ENCODE results near the gene GPR107. TPM values are rescaled to one million over a fixed set of nuclear protein-coding genes. Genes with fewer than 3 reads are reported as not detected.
A peak's percentile ranks its signal among the peaks of the same experiment; 100 is the strongest.

The GPR107 gene
- total and polyA plus RNA-seq, 2 experiments from 2014 or later, result 6.2 to 30.7 TPM

- peaks cover 3% of the 10 kb centered on the region for H3K27me3 Mint-ChIP-seq (ENCODE audit: insufficient read depth, low read depth, poor library complexity)
- ATAC-seq, result no peak; the same call in 2 of the 3 replicates
Observed at GRCh38 chr9:130054325-130054786, 650 bp downstream of the GPR107 start.

More at GRCh38 chr9:130054325-130054786, 650 bp downstream of the GPR107 start:
- TF ChIP-seq POLR2AphosphoS5 (IDR thresholded peaks at IDR 0.05; ENCODE audit: low read depth) (no peak), JUNB (IDR thresholded peaks at IDR 0.05; ENCODE audit: unreplicated experiment) (no peak), CREB1 (CRISPR knock-in tag; IDR thresholded peaks at IDR 0.05; ENCODE audit: low read depth) (no peak), ZNF462 (CRISPR knock-in tag; IDR thresholded peaks at IDR 0.05) (no peak), ZNF331 (CRISPR knock-in tag; IDR thresholded peaks at IDR 0.05; ENCODE audit: low read depth) (no peak), EZH2phosphoT487 (IDR thresholded peaks at IDR 0.05; ENCODE audit: unreplicated experiment) (no peak), CTCF (conservative IDR thresholded peaks at IDR 0.05; ENCODE audit: low read depth in 2 of 2) (no peak), NANOG (IDR thresholded peaks at IDR 0.05; ENCODE audit: borderline replicate concordance) (no peak), REST (IDR thresholded peaks at IDR 0.05; ENCODE audit: unreplicated experiment) (no peak), EZH2 (IDR thresholded peaks at IDR 0.05; ENCODE audit: low read depth, unreplicated experiment) (no peak), STAT1 (IDR thresholded peaks at IDR 0.05; ENCODE audit: unreplicated experiment) (no peak), ZNF114 (CRISPR knock-in tag; IDR thresholded peaks at IDR 0.05) (no peak), ETS1 (IDR thresholded peaks at IDR 0.05) (no peak)
- peak overlapping the region; percentile 98 for H2AFZ ChIP-seq
- peak overlapping the region; percentile 98 for H3K4me3 ChIP-seq
- 0 out of 2 replicates have a peak, but pooled peaks cover 7% of the 10 kb centered on the region for H3F3A ChIP-seq (replicated peaks; ENCODE audit: low read depth)
- 0 out of 2 replicates have a peak, but pooled peaks cover 4% of the 10 kb centered on the region for H4K20me1 ChIP-seq (replicated peaks; ENCODE audit: insufficient read depth)
- Mint-ChIP-seq H3K4me3 (peak overlapping the region; percentile 96), H3K27ac (peak overlapping the region; percentile 83), H3K4me1 (peaks cover 12% of the 10 kb centered on the region), H3K36me3 (ENCODE audit: low read depth) (peaks cover 2% of the 10 kb centered on the region; the same call in 1 of the 3 replicates), H3K9me3 (no peaks in the 10 kb centered on the region)
- 0 out of 2 replicates have a peak overlapping the region, but pooled peaks have one; percentile 79 for H3K27ac ChIP-seq (ENCODE audit: low read depth)
- H3K36me3 ChIP-seq (ENCODE audit: insufficient read depth), result no peaks in the 10 kb centered on the region
- DNase-seq (ENCODE audit: low spot score), result no peak
- peaks cover 27% of the 10 kb centered on the region; the same call in 1 of the 2 replicates for H3K4me1 ChIP-seq (ENCODE audit: insufficient read depth)
- H3K4me2 ChIP-seq, result peak overlapping the region; percentile 94
- no peaks in the 10 kb centered on the region for H3K9me2 ChIP-seq (ENCODE audit: insufficient read depth)
- H3K27me3 ChIP-seq (ENCODE audit: insufficient read depth), result no peaks in the 10 kb centered on the region
- H3K79me2 ChIP-seq (replicated peaks; ENCODE audit: insufficient read depth), result peaks cover 56% of the 10 kb centered on the region

All from GM23338 (cell line).